Gastroesophageal sphincter (tissue), 4 donors: ENCODE results near the gene RNF146. TPM values are rescaled to one million over a fixed set of nuclear protein-coding genes. Genes with fewer than 3 reads are reported as not detected.
"Not testable (repeated sequence)": the region's sequence is repeated elsewhere in the genome, so short reads cannot be mapped to it uniquely, and the experiment has no call there.

Source experiments
- ATAC-seq: fragments of 150-250 bp; one replicate; pipeline ENCODE4 v1.9.1; 2016; ENCODE audit warnings: mild to moderate bottlenecking, moderate library complexity
- H3K27ac ChIP-seq, 4 donors: fragments of 200-600 bp; sonication (generic) in 3 of 4; 1 replicate in 3 of 4; 2 replicates in 1 of 4; pipeline ENCODE4 v1.5.1; 2016 to 2019
- H3K27me3 ChIP-seq: fragments of 200-600 bp; sonication (generic); one replicate; pipeline ENCODE4 v1.5.1; 2019
- H3K36me3 ChIP-seq, 2 donors: fragments of 200-600 bp; sonication (generic); one replicate each; pipeline ENCODE4 v1.5.1; 2019; ENCODE audit warnings: control low read depth in 1 of 2
- H3K4me1 ChIP-seq, 3 donors: fragments of 200-600 bp; sonication (generic); 1 replicate in 2 of 3; 2 replicates in 1 of 3; pipeline ENCODE4 v1.5.1; 2016 to 2019; ENCODE audit warnings: control low read depth in 2 of 3
- H3K4me3 ChIP-seq, 2 donors: fragments of 200-600 bp; sonication (generic); one replicate each; pipeline ENCODE4 v1.5.1; 2019; ENCODE audit warnings: mild to moderate bottlenecking in 1 of 2, moderate library complexity in 1 of 2
- H3K9me3 ChIP-seq, 3 donors: fragments of 200-600 bp; sonication (generic); one replicate each; pipeline ENCODE4 v1.5.1; 2017 to 2019; ENCODE audit warnings: control low read depth in 2 of 3
- CTCF ChIP-seq, 4 experiments: fragments of 200-600 bp in 2 of 4; fragments of 450-650 bp in 2 of 4; sonication (generic) in 1 of 4; IDR thresholded peaks; one replicate each; pipeline ENCODE4 v1.5.1; 2017 to 2019; ENCODE audit warnings: antibody characterized with exemption in 4 of 4, mild to moderate bottlenecking in 2 of 4, moderate library complexity in 2 of 4
- EP300 ChIP-seq: sonication (generic); formaldehyde crosslinking; IDR thresholded peaks from one replicate; pipeline ENCODE4 v1.6.1; 2017; ENCODE audit warnings: antibody characterized with exemption, mild to moderate bottlenecking
- POLR2A ChIP-seq, 2 donors: fragments of 450-650 bp; IDR thresholded peaks; one replicate each; pipeline ENCODE4 v1.6.1; 2017; ENCODE audit warnings: antibody characterized with exemption in 2 of 2, mild to moderate bottlenecking in 2 of 2, moderate library complexity in 1 of 2
- POLR2AphosphoS5 ChIP-seq: sonication (generic); formaldehyde crosslinking; IDR thresholded peaks from one replicate; pipeline ENCODE4 v1.6.1; 2017; ENCODE audit warnings: antibody characterized with exemption
- WGBS, 2 donors: methylation state at CpG; one replicate each; pipeline ENCODE4 v1.1.5; 2018; ENCODE audit warnings: low coverage in 1 of 2; 5-methylcytosine and 5-hydroxymethylcytosine counted together
- total RNA-seq, 4 donors: library from RNA; depleted of rRNA; stranded (reverse); fragments of >200 nt; gene quantifications; one replicate each; pipeline ENCODE4 v1.1.0, GENCODE V29; 2016

RNF146 gene
- total RNA-seq, result 10 to 100 TPM; 53.4 to 88.9 (median 65.8) TPM

GRCh38 chr6:127266178-127266891 lies at the start of gene RNF146:
Gene RNF146, plus strand, starts transcription at chr6:127266864. Its CDS starts 13,475 bp downstream, at chr6:127280339.
- H3K4me3 ChIP-seq, result peak within 1 kb of the TSS; percentile 91 to 98
- WGBS, 2 donors, result 1% methylated on average over 6 of the region's 40 CpGs

GRCh38 chr6:127219869-127220268 lies 46.8 kb upstream of the RNF146 start:
- WGBS, 2 donors, result 80 to 91% methylated on average over 1 of the region's 1 CpG
- Histone ChIP-seq H3K4me1 (no peaks in the 10 kb centered on the region), H3K27me3 (no peaks in the 10 kb centered on the region), H3K36me3 (no peaks in the 10 kb centered on the region), H3K27ac (no peak overlapping the region), H3K9me3 (no peaks in the 10 kb centered on the region), H3K4me3 (no peak overlapping the region)
- no peak for TF ChIP-seq EP300
- TF ChIP-seq POLR2A (IDR thresholded peaks at IDR 0.05), result no peak
- no peak for TF ChIP-seq POLR2AphosphoS5
- no peak for TF ChIP-seq CTCF (IDR thresholded peaks at IDR 0.05)
- ATAC-seq, result peak; percentile 53

More at GRCh38 chr6:127266178-127266891, at the start of gene RNF146:
- peaks cover 0 to 39% (median 10%) of the 10 kb centered on the region in 3 donors for H3K4me1 ChIP-seq
- peak within 1 kb of the TSS; percentile 98 to 100 (median 99) for H3K27ac ChIP-seq
- no peaks in the 10 kb centered on the region for H3K9me3 ChIP-seq
- peak; percentile 93 for ATAC-seq
- no peaks in the 10 kb centered on the region for H3K27me3 ChIP-seq
- no peaks in the 10 kb centered on the region for H3K36me3 ChIP-seq
- TF ChIP-seq EP300 (no peak), POLR2AphosphoS5 (no peak), CTCF (IDR thresholded peaks at IDR 0.05) (peak; percentile 65 to 83 (median 78))

GRCh38 chr6:127221201-127221600 lies 45.5 kb upstream of the RNF146 start:
- Histone ChIP-seq H3K4me3 (no peak overlapping the region), H3K27me3 (no peaks in the 10 kb centered on the region), H3K9me3 (no peaks in the 10 kb centered on the region), H3K4me1 (no peaks in the 10 kb centered on the region), H3K27ac (no peak overlapping the region), H3K36me3 (no peaks in the 10 kb centered on the region)
- peak; percentile 30 for ATAC-seq
- TF ChIP-seq EP300 (no peak), CTCF (IDR thresholded peaks at IDR 0.05) (no peak), POLR2AphosphoS5 (no peak), POLR2A (IDR thresholded peaks at IDR 0.05) (no peak)
- WGBS, 2 donors, result 70 to 73% methylated on average over 3 to 4 of the region's 4 CpGs

GRCh38 chr6:127222418-127222817 lies 44.2 kb upstream of the RNF146 start:
- Histone ChIP-seq H3K36me3 (no peaks in the 10 kb centered on the region), H3K4me3 (no peak overlapping the region), H3K27me3 (no peaks in the 10 kb centered on the region), H3K27ac (no peak overlapping the region), H3K4me1 (no peaks in the 10 kb centered on the region), H3K9me3 (no peaks in the 10 kb centered on the region)
- TF ChIP-seq POLR2AphosphoS5 (no peak), CTCF (IDR thresholded peaks at IDR 0.05) (no peak), EP300 (no peak), POLR2A (IDR thresholded peaks at IDR 0.05) (no peak)
- 22% methylated on average over 1 of the region's 1 CpG; no CpG with 5 or more reads in 1 of the 2 donors for WGBS, 2 donors
- ATAC-seq, result no peak

- WGBS, 2 donors, result 65 to 78% methylated on average over 1 of the region's 1 CpG
- ATAC-seq, result no peak
Observed at GRCh38 chr6:127225497-127225896, 41.2 kb upstream of the RNF146 start.

GRCh38 chr6:127233819-127234218 lies 32.8 kb upstream of the RNF146 start:
- not testable (repeated sequence) for H3K27ac ChIP-seq, ATAC-seq
- 64 to 67% methylated on average over 3 of the region's 3 CpGs for WGBS, 2 donors

More at GRCh38 chr6:127225497-127225896, 41.2 kb upstream of the RNF146 start:
- H3K27me3 ChIP-seq, result no peaks in the 10 kb centered on the region
- no peaks in the 10 kb centered on the region for H3K36me3 ChIP-seq
- H3K27ac ChIP-seq, result no peak overlapping the region
- no peak for TF ChIP-seq EP300
- TF ChIP-seq POLR2AphosphoS5, result no peak
- TF ChIP-seq CTCF (IDR thresholded peaks at IDR 0.05), result no peak
- TF ChIP-seq POLR2A (IDR thresholded peaks at IDR 0.05), result no peak
- peaks cover 0 to 4% (median 0%) of the 10 kb centered on the region in 3 donors for H3K9me3 ChIP-seq
- no peak overlapping the region for H3K4me3 ChIP-seq
- no peaks in the 10 kb centered on the region for H3K4me1 ChIP-seq

More at GRCh38 chr6:127233819-127234218, 32.8 kb upstream of the RNF146 start:
- H3K36me3 ChIP-seq, H3K27me3 ChIP-seq, H3K4me3 ChIP-seq, H3K4me1 ChIP-seq: not testable (repeated sequence)
- H3K9me3 ChIP-seq, result peaks cover 0 to 35% (median 0%) of the 10 kb centered on the region in 3 donors
